Transverse colon (tissue), 4 donors: Measurements from ENCODE around the gene GGT5. TPM values are rescaled to one million over a fixed set of nuclear protein-coding genes. Genes with fewer than 3 reads are reported as not detected.

Experiments used
- DNase-seq: peaks from one replicate; pipeline ENCODE4 v3.0.0-alpha.2; 2019
- H3K27ac ChIP-seq, 4 donors: fragments of 200-600 bp; sonication (generic); 2 replicates each; pipeline ENCODE4 v1.5.1; 2016 to 2018; ENCODE audit warnings: inconsistent platforms in 4 of 4
- H3K27me3 ChIP-seq: fragments of 200-600 bp; sonication (generic); 2 replicates; pipeline ENCODE4 v1.5.1; 2017; ENCODE audit warnings: inconsistent platforms
- H3K36me3 ChIP-seq, 4 donors: fragments of 200-600 bp; sonication (generic); 2 replicates each; pipeline ENCODE4 v1.5.1; 2017 to 2019; ENCODE audit warnings: inconsistent platforms in 4 of 4
- H3K4me1 ChIP-seq, 4 donors: fragments of 200-600 bp; sonication (generic); 2 replicates each; pipeline ENCODE4 v1.5.1; 2017 to 2020; ENCODE audit warnings: inconsistent platforms in 4 of 4
- H3K4me3 ChIP-seq, 4 donors: fragments of 200-600 bp; sonication (generic); 1 replicate in 1 of 4; 2 replicates in 3 of 4; pipeline versions ENCODE4 v1.5.1 to v1.6.1; 2017 to 2019; ENCODE audit warnings: inconsistent platforms in 4 of 4
- H3K9me3 ChIP-seq, 2 donors: fragments of 200-600 bp; sonication (generic); 2 replicates each; pipeline ENCODE4 v1.5.1; 2017 to 2019; ENCODE audit warnings: inconsistent platforms in 2 of 2
- EP300 ChIP-seq: sonication (generic); formaldehyde crosslinking; IDR thresholded peaks from one replicate; pipeline ENCODE4 v1.6.1; 2017; ENCODE audit warnings: antibody characterized with exemption, low read depth
- POLR2A ChIP-seq: fragments of 450-650 bp; IDR thresholded peaks from one replicate; pipeline ENCODE4 v1.6.1; 2016; ENCODE audit warnings: antibody characterized with exemption, mild to moderate bottlenecking, moderate library complexity
- POLR2AphosphoS5 ChIP-seq, 3 donors: sonication (generic); formaldehyde crosslinking; IDR thresholded peaks; one replicate each; pipeline ENCODE4 v1.6.1; 2016; ENCODE audit warnings: antibody characterized with exemption in 3 of 3
- WGBS, 2 donors: methylation state at CpG; one replicate each; pipeline ENCODE4 v1.1.5; 2018; ENCODE audit warnings: low coverage in 1 of 2; 5-methylcytosine and 5-hydroxymethylcytosine counted together
- in situ Hi-C, 4 donors: fragments of 200-750 bp; cut with MboI; loops; one replicate each; pipeline versions ENCODE4 v1.15.0 to v1.15.1; 2017; ENCODE audit warnings: low sequenced_read_pairs in 3 of 4, low pct_ligation_motif_present in 1 of 4, low pct_unique_long_range_greater_than_20kb in 1 of 4
- intact Hi-C: fragments of 100-400 bp; cut with DNase I; formaldehyde crosslinking; loops from one replicate; pipeline ENCODE4 v1.15.1; 2023; ENCODE audit warnings: low total_unique reads
- total RNA-seq, 4 donors: library from RNA; depleted of rRNA; stranded (reverse); fragments of >200 nt; gene quantifications; one replicate each; pipeline ENCODE4 v1.1.0, GENCODE V29; 2016
- TF ChIP-seq, protein P1 (sequence below), 5 experiments: fragments of 200-600 bp in 3 of 5; fragments of 450-650 bp in 2 of 5; sonication (generic) in 3 of 5; IDR thresholded peaks; 1 replicate in 2 of 5; 2 replicates in 3 of 5; pipeline ENCODE4 v1.5.1; 2016 to 2017; ENCODE audit warnings: antibody characterized with exemption in 5 of 5, inconsistent platforms in 3 of 5, mild to moderate bottlenecking in 2 of 5, moderate library complexity in 1 of 5

GGT5 gene
- total RNA-seq, 4 donors from 2014 or later, result 4.1 to 15.4 (median 9.1) TPM

DNA sequence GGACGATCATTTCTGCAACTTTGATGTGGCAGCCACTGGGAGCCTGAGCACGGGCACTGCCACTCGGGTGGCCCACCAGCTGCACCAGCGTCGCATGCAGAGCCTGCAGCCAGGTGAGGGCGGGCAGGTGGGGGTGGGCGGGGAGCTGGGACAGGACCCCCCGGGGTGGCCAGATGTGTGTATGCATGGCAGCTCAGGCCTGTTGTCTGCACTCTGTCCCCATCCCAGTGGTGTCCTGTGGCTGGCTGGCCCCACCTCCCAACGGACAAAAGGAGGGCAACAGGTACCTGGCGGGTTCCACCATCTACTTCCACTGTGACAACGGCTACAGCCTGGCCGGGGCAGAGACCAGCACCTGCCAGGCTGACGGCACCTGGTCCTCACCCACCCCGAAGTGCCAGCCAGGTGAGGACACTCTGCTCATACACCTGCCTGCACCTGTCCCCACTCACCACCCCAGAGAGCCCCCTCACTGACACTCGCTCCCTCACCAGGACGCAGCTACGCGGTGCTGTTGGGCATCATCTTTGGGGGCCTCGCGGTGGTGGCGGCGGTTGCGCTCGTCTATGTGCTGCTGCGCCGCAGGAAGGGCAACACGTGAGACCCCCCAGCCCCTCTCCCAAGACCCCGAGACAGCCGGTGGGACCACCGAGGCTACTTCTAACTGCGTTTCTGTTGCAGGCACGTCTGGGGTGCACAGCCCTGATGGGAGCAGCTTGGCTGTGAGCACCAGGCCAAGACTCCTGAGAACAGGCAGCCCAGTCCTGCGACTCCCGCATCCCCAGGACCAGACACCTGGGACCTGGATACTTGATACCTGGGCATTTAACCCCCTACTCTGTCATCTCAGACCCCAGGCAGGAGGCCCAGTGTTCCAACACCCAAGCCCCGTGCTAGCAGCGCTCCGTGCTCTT lies 56.9 kb downstream of the GGT5 start:
- DNase-seq, result no peak
- in situ Hi-C loops, result no loop called here
- H3K27me3 ChIP-seq, result no peaks in the 10 kb centered on the region
- H3K4me1 ChIP-seq, result peaks cover 0 to 7% (median 5%) of the 10 kb centered on the region in 4 donors
- H3K9me3 ChIP-seq, result no peaks in the 10 kb centered on the region
- intact Hi-C loops, result no loop called here
- 89% methylated on average over 36 of the region's 37 CpGs; no CpG with 5 or more reads in 1 of the 2 donors for WGBS, 2 donors
- H3K36me3 ChIP-seq, result no peaks in the 10 kb centered on the region
- no peak overlapping the region for H3K4me3 ChIP-seq
- TF ChIP-seq, protein P1, sequence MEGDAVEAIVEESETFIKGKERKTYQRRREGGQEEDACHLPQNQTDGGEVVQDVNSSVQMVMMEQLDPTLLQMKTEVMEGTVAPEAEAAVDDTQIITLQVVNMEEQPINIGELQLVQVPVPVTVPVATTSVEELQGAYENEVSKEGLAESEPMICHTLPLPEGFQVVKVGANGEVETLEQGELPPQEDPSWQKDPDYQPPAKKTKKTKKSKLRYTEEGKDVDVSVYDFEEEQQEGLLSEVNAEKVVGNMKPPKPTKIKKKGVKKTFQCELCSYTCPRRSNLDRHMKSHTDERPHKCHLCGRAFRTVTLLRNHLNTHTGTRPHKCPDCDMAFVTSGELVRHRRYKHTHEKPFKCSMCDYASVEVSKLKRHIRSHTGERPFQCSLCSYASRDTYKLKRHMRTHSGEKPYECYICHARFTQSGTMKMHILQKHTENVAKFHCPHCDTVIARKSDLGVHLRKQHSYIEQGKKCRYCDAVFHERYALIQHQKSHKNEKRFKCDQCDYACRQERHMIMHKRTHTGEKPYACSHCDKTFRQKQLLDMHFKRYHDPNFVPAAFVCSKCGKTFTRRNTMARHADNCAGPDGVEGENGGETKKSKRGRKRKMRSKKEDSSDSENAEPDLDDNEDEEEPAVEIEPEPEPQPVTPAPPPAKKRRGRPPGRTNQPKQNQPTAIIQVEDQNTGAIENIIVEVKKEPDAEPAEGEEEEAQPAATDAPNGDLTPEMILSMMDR (IDR thresholded peaks at IDR 0.05), result no peak
- no peak overlapping the region for H3K27ac ChIP-seq

DNA sequence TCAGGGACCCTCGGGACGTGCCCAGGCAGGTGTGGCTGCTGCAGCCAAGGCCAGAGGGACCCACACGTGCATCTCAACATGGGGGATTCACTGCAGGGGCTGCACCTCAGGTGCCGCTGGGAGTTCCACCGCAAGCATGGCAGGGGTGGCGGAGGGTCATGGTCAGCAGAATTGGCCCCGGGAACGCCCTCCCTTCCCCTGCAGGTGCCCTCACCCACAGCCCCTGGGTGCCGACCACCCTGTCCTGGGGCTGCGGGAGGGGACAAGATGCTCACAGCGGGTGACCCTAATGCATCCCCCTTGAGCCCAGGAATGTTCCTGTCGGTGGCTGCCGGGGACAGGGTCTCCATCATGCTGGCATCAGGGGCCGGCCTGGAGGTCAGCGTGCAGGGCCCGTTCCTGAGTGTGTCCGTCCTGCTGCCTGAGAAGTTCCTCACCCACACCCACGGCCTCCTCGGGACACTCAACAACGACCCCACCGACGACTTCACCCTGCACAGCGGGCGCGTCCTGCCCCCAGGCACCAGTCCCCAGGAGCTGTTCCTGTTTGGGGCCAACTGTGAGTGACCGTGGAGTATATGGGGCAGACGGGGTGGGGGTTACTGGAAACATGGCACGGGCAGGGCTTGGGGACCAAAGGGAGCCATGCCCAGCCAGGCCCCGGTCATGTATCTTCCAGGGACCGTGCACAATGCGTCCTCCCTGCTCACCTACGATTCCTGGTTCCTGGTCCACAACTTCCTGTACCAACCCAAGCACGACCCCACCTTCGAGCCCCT lies 57.8 kb downstream of the GGT5 start:
- DNase-seq, result no peak
- H3K4me3 ChIP-seq, result no peak overlapping the region
- in situ Hi-C loops, result no loop called here

DNA sequence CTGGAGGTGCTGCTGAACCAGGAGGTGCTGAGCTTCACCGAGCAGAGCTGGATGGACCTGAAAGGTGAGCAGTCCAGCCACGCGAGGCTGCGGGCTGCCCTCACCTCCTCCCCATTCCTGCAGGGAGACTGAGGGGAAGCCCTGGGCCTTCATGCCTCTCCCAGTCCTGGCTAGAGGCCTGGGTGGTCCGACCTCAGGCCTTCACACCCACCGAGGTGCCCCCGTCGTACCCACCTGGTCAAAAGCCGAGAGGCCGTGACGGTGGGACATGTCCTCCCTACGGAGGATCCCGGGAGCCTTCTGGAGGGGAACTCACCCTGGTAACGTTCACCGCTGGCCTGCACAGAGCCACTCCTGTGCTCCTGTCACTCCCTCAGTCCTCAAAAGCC lies 58.5 kb downstream of the GGT5 start:
- no peak for DNase-seq
- Histone ChIP-seq H3K4me3 (no peak overlapping the region), H3K36me3 (no peaks in the 10 kb centered on the region), H3K27ac (no peak overlapping the region), H3K9me3 (no peaks in the 10 kb centered on the region), H3K27me3 (no peaks in the 10 kb centered on the region), H3K4me1 (peaks cover 6 to 16% (median 14%) of the 10 kb centered on the region in 4 donors)
- 92% methylated on average over 15 of the region's 15 CpGs; no CpG with 5 or more reads in 1 of the 2 donors for WGBS, 2 donors
- intact Hi-C loops, result no loop called here
- in situ Hi-C loops, result no loop called here
- TF ChIP-seq POLR2AphosphoS5 (IDR thresholded peaks at IDR 0.05), result no peak
- TF ChIP-seq, protein P1 (IDR thresholded peaks at IDR 0.05), result no peak
- TF ChIP-seq POLR2A, result no peak
- TF ChIP-seq EP300, result no peak

More for the DNA sequence above, 57.8 kb downstream of the GGT5 start:
- H3K27ac ChIP-seq, result no peak overlapping the region
- intact Hi-C loops, result no loop called here
- H3K27me3 ChIP-seq, result no peaks in the 10 kb centered on the region
- no peak for TF ChIP-seq POLR2AphosphoS5 (IDR thresholded peaks at IDR 0.05)
- no peak for TF ChIP-seq POLR2A
- TF ChIP-seq EP300, result no peak
- TF ChIP-seq, protein P1 (IDR thresholded peaks at IDR 0.05), result no peak
- WGBS, 2 donors, result 87 to 89% methylated on average over 3 to 28 of the region's 34 CpGs
- H3K9me3 ChIP-seq, result no peaks in the 10 kb centered on the region
- H3K36me3 ChIP-seq, result no peaks in the 10 kb centered on the region
- peaks cover 0 to 9% (median 8%) of the 10 kb centered on the region in 4 donors for H3K4me1 ChIP-seq
